ENCODE data around the gene NPM3.

Gene NPM3, protein sequence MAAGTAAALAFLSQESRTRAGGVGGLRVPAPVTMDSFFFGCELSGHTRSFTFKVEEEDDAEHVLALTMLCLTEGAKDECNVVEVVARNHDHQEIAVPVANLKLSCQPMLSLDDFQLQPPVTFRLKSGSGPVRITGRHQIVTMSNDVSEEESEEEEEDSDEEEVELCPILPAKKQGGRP

DNA sequence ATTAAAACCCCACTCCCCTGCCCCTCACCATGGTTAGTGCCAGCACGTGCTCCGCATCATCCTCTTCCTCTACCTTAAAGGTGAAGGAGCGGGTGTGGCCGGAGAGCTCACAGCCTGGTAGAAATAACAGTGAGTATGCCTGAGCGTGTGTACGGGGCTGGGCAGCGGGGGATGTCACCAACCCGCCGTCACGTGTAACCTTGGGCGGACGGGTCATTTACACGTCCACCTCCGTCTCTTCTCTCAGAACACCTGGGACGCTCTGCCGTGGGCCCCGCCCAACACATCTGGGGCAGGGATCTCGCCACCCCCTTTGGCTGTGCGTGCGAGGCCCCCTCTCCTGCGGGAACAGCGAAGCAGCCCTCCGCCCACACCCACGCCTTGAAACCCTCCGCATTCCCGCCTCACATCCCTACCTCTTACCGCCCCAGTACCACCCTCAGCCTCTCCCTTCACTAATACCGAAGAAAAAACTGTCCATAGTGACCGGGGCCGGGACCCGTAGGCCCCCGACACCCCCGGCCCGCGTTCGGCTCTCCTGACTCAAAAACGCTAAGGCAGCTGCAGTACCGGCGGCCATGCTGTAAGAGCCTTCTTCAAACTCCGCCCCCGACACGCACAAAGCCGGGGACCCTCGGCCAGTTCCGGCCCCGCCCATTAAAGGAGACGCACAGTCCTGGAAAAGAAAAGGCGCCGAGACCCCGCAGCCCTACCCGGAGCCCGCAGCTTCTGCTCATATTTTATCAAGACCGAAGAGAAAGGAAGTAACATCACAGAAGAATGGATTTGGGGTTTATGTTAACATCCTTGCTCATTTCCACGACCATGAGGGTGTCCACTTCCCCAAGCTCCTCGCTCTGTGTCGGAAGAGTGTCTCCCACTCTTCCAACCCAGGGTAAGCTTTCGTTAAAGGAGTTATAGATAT, at the start of gene NPM3:
Gene NPM3, minus strand, starts transcription at position 636 of the 925 bp plus-strand sequence. Its CDS starts 56 bp downstream, at position 580.
- peak; percentile 52 for DNase-seq (ENCODE audit: low read depth, low spot score)

DNA sequence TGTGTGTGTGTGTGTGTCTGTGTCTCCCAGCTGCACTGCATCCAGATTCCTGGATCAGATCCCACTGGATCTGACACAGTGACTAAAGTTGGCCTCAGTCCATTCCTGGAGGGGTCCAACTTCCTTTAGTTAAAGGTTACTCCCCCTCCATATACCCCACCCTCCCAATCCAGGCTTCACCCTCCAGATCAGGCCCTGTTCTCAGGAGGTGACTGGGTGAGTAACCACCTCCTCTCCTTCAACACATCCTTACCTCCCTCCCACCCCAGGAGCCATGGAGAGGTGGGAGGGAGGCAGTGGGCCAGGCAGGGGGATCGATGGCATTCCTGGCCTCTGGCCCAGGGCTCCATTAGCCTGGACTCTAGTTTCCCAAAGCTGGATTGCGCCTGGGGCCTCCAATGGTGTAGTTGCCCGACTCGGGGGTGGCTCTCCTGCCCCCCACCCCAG, 49.1 kb upstream of the NPM3 start:
- DNase-seq (ENCODE audit: low read depth, low spot score), result no peak

DNA sequence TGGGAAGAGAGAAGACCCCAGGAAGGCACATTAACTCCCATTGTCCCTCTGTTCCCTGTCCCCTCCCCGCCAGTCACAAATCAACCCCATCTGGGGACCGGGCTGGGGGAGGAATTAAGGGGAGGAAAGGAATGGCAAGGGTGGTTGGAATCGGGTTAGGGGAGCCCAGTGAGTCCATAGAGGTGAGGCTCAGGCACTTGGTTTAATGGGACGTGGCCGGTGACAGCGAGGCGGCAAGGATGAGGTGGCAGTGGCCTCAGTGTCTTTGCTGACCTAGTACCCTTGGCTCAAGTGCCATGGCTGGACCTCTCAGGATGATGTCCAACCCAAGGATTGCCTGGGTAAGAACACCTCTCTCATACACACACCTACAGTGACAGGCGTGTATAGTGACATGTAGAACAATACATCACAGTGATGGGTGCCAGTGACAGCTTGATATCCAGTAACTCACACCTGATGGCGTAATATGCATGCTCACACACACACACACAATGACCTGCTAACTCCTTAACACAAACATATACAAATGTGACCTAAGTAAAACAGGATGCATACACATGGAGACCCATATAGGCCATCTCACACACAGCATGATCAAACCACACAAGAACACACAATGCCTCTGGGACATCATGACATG, 48.0 kb upstream of the NPM3 start:
- DNase-seq (ENCODE audit: low read depth, low spot score), result no peak

DNA sequence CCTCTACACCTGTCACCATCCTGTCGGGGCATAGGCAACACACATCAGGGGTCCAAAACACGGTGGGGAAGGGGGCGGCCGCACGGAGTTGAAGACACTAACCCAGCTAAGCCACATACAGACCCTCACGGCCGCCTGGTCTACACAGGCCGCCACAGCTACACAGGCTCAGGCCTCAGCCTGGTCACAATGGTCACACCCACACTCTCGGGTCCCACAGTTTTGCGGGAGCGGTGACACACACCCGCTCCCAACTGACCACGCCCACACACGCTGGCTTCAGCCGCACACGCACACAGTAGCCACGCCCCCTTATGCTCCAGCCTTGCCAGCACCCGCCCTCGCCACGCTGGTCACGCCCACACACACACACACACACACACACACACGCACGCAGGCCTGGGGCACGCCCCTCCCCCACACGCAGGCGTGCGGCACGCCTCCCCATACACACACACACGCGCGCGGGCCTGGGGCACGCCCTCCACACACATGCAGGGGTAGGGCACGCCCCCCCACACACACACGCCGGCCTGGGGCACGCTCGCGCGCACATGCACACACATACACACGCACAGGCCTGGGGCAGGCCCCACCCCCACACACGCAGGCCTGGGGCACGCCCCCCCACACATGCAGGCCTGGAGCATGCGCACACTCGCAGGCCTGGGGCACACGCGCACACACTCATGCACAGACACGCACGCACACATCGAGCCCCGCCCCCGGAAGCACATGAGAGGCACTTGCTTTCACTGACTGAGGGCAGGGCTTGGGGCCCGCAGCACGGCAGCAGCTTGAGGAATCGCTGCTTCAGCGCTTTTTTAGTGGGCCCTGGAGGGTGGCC, 47.3 kb upstream of the NPM3 start:
- DNase-seq (ENCODE audit: low read depth, low spot score), result no peak

DNA sequence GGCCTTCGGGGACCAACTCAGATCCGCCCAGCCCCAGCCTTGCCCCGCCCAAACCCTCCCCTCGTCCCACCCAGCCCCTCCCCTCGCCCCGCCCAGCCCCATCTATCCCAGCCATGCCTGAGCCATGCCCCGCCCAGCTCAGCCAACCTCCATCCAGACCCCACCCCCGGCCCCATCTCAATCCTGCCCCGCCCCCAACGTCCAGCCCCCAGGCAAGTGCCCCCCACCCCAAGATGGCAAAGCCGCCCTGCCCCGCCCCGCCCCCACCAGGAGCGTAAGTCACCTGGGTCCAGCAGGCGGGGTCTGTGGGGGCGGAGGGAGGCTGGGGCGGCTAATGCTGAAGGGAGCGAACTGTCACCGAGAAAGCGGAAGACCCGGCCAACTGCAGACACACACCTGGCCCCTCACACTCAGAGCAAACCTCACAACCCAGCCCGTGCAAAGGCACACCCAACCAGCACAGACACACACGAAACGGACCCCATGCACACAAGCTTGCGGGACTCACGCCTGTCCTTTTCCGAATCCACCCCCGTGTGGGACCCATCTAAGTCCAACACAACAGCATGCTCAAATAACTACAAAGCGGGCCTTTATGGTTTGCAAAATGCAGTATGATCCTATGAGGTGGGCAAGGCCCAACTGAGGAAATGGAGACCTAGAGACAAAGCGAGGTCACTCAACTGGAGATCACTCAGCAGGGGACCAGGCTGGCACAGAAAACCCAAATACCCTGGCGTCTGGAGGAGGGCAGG, 46.5 kb upstream of the NPM3 start:
- DNase-seq (ENCODE audit: low read depth, low spot score), result no peak

DNA sequence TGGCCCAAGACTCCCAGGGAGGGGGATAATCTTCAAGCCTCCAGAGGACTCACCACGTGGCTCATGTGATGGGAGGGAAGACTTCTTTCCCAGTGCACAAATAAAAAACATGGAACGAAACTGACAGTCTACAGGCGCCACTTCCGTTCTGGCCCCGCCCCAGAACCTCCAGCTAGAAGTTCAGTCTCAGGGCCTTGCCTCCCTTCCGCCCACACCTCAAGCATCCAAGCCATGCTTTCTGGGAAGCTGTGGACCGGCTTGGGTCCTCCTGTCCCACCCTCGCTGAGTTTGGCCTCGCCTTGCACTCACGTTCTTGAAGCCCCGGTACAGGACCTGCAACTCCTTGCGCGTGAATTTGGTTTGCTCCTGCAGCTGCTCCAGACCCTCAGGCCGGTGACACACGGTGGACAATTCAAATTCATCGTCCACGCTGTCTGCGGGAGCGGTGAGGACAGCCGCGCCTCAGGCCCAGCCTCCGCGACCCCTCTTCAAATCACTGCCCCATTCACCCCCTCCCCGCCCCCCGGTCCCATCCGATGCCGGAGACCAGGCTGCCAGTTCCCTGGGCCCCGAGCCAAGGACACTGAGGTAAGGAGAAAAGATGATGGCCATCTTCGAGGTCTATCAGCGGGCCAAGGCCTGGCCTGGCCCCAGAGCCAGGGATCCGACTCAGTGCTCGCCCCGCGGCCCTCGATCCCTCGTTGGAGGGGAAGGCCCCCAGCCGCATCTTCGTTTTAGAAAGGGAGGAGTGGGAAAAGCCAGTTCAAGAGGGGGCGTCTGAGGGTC, 45.7 kb upstream of the NPM3 start:
- DNase-seq (ENCODE audit: low read depth, low spot score), result no peak

DNA sequence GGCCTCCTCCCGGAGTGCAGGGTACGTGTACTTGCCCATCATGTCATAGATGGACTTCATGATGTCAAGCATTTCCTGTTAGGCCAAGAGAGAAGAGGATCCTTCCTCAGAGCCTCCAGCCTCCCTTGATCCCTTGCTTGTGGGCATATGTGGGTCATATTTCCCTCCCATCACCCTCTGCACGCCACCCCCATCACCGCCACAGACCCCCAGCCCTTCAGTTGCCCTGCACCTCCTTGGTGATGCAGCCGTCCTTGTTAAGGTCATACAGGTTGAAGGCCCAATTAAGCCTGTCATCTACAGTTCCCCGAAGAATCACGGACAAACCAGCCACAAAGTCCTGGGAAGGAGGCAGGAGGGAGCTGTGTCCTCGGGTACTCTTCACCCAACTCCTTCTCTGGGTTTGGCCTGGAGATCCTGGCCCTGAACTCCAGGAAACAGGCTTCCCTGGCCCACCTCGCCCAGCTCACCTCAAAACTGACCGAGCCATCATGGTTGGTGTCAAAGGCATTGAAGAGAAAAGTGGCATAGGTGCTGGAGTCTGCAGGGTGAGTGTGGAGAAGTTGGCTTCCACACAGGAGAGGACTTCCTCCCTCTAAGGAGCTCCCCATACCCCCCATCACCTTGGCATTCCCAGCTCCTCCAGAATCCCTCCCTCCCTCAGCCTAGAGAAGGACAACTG, 44.8 kb upstream of the NPM3 start:
- no peak for DNase-seq (ENCODE audit: low read depth, low spot score)

DNA sequence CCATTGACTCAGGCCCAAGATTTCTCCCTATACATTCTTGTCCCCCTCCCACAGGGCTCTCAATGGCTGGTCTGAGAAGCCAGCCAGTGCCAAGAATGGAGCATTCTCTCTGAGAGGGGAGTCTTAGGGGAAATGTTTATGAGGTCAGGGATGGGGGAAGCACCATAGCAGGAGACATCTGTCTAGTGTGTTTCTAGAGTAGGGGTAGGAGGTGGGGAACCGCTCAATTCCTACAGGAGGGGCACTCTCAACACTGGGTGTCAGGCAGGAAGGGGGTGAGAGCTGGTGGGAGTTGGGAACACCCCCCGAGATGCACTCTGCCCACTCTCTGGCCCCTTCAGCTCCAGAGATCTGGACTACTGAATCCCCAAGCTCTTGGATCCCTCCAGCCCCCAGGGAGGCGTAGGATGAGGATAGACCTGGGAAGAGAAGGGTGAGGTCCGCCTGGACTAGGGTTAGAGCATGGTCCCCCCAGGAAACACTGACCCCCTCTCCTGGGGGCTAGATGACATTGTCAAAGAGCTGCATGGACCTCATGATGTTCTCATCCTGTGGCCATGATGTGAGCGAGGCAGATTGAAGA, 43.7 kb upstream of the NPM3 start:
- DNase-seq (ENCODE audit: low read depth, low spot score), result no peak

DNA sequence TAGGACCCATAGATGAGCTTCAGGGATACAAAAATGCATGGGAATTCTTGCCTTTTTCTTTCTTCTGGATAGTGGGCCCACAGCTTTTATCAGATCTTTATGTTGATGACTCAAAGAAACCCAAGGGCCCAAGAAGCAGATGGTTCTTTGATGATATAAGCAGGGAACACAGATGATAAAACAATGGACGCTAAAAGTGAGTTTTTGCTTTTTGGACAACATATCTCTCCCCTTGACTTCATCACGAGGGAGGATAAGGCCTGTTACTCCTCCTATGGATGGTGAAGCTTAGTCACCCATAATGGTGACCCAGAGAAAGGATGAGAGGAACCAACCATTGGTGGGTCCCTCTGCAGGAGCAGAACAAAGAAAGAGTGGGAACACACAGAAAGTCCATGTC, 41.5 kb upstream of the NPM3 start:
- DNase-seq (ENCODE audit: low read depth, low spot score), result no peak

DNA sequence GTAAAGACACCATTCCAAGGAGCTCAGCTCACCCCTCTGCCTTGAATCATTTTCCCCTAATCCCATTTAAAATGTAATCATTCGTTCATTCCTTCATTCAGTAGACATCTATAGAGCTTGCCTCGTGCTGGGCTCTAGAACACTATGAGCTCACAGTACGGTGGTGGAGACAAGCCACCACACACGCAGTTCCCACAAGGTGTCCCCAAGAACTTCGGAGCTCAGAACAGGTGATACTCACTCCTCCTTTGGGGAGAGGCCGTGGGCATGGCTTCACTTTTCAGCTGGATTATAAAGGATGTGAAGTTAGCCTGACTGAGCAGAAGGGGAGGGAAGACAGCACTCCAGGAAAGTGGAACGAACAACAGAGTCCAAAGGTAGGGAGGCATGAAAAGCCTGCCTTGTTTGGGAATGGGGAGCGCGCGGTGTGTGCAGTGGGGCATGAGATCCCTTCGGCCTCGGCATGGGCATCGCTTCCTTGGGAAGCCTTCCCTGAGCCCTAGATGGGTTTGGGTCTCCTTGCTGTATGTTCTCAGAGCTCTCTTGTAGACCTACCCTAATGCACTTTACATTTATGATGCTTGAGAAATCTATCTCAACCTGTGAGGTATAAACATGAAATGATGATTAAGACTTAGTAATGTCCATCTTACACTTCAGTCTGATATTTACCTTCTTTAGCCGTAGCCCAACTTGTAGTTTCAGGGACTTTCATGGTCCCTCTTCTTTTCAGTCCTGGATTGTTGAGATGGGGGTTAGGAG, 35.8 kb upstream of the NPM3 start:
- no peak for DNase-seq (ENCODE audit: low read depth, low spot score)

DNA sequence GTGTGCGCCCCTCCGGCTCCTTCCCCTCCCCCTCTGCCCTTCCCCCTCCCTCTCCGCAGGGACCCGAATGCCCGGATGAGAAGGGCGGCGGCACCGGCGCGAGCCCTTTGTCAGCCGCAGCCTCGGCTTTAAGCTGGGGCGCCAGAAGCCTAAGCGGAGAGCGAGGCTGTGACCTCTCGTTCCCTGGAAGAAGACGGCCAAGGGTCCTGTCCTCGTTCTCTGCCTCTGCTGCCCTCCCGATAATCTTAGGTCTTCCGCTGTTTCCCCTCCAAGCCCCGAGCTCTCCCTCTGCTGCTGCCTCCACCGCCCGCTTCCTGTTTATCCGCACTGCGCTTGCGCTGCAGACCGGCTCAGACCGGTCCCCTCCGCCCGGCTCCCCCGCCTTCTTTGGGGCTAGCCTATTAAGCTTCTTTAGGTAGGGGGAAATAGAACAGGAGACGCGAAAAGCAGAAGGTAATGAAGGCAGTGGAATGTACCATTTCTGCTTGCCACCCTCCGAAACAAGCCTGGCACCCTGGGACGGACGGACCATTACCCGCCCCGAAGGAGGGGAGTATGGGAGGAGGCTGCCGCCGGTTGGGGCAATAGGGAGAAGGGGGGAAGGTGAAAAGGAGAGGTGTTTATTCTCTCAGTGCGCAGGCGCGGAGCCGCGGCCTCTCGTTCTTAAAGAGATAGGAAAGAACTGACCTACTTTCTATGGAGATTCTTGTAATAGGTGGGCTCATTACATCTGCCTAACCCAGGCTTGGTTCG, 35.0 kb upstream of the NPM3 start, which contains the start of gene OGA:
Gene OGA, minus strand, starts transcription at position 326 of the 753 bp plus-strand sequence. CDS start 422 bp downstream, outside the sequence.
- DNase-seq (ENCODE audit: low read depth, low spot score), result peak; percentile 99

DNA sequence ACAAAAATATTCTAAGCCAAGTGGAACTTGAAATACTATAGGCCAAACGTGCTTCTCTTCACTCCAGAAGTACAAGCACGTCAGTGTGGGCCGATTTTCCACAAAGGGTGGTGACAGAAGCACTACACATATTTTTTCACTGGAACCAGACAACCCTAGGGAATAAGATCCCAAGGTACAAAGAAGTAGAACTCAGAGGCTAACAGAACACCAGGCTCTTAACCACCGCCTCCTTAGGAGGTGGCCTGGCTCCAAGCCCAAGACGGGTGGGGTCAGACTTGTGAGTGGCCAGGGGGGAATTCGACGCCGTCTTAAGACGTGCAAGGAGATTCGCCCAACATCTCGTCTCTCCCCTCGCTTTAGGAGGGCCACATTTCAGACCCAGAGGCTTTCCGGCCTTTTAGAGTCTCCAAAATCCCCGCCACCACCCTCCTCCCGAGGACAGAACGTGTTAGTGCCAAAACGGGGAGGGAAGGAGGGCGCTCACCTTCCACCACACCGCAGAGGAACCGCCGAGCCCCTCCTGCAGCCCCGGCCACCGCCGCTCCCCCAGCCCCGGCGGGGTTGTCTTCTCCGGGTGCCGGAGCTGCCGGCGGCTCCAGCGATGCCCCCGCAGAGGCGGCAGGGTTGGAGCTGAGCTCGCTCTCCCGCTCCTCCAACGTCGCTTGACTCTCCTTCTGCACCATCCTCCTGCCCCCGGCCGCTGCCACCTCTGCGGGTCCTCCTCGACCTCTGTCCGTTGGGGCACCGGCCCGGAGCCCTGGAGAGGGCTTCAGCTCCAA, 34.3 kb upstream of the NPM3 start:
- DNase-seq (ENCODE audit: low read depth, low spot score), result peak; percentile 80

DNA sequence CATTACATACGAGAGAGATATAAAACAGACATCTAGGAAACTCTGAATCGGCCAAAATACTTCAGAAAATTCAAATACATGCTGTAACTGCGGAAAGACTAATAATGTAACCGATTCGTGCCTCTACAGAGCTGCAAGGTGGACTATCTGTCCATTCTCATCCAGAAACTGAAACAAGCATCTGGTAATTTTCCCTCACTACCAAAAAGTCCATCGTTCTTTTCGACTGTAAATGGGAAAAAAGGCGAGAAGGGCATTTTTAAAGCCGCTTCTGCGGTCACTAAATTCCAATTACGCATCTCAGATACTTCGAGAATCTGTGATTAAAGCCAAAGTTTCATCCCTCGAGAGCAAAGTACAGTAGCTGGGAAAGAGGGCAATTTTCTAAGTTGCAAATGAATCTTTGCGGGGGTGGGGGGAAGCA, 33.7 kb upstream of the NPM3 start:
- DNase-seq (ENCODE audit: low read depth, low spot score), result no peak

DNA sequence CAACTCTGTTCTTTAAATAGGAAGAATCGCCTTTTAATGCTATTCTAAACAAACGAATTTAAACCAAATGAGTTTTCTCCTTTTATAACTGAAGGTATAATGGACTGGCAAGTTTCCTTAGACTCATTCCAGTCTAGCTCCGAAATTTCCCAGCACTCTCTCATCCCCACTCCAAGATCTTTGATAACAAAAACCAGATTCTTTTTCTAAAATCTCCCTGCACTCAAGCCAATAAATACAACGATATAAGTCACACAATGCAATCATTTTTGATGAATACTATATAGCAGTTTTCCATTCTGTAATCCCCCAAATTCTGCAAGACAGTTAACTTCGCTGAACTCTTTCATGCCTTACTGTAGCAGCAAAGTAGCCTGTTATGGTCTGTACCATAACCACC, 33.1 kb upstream of the NPM3 start:
- DNase-seq (ENCODE audit: low read depth, low spot score), result no peak

DNA sequence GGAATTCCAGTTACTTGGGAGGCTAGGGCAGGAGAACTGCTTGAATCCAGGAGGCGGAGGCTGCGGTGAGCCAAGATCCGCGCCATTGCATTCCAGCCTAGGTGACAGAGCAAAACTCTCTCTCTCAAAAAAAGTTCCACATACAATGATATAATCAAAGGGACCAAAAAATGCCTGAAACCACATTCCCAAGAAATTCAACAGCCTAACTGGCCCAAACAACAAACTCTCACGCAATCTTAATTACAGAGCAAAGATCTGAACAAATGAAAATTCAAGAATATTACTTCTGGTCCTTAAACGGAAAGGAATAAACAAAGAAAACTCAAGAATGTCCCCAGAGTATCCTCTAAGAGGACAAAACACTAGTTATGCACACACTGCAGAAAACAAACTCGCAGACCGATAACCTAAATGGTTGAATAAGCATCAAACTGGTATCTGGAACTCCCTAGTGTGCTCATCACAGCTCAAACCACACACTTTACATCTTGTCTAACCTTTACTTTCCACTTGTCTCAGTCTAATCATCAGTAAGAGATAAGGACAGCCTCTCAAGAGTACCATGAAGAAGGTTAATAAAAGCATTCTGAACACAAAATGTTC, 31.3 kb upstream of the NPM3 start:
- no peak for DNase-seq (ENCODE audit: low read depth, low spot score)

DNA sequence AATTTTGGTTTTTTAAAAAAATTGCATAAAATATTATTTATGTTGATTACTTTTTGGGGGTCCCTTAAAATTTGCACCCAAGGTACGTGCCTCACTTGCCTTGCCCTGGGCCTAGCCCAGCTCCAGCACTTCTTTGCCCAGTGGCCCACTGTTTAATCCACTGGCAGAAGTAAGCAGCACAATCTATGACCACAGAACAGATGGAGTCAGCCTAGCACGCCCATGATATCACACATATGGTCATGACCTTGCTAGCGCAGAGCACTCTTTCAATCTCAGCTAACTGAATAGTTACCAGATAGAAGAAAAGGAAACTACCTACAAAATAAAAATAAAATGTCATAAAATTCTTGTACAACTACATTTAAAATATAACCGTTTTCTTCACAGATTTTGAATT, 29.4 kb upstream of the NPM3 start:
- DNase-seq (ENCODE audit: low read depth, low spot score), result no peak
